H1 (cell line): ENCODE data around the gene CUL4B. TPM values are rescaled to one million over a fixed set of nuclear protein-coding genes. Genes with fewer than 3 reads are reported as not detected.

ENCODE experiments used
- CTCF ChIA-PET: fragments of 300-600 bp; sonication (Branson Sonifier 250); formaldehyde crosslinking; loops from one replicate; lab custom pipeline; 2021; ENCODE audit not compliant: partially characterized antibody; lab: Charles Lee
- POLR2A ChIA-PET: fragments of 300-600 bp; sonication (Branson Sonifier 250); formaldehyde crosslinking; loops from one replicate; lab custom pipeline; 2021; ENCODE audit warnings: inconsistent platforms; ENCODE audit not compliant: partially characterized antibody; lab: Charles Lee
- DNase-seq, 2 experiments: peaks; one replicate each; pipeline versions ENCODE4 v3.0.0 to v3.0.0-alpha.2; 2010 to 2022; ENCODE audit warnings: low spot score in 2 of 2, low read depth in 1 of 2, mixed read lengths in 1 of 2
- FAIRE-seq: peaks from 2 replicates; lab custom pipeline; 2011; peaks lifted over from hg19 to GRCh38; lab: Jason Lieb, UNC
- H2AFZ ChIP-seq: 2 replicates; pipeline ENCODE4 v1.8.1; 2012; ENCODE audit warnings: low read length, inconsistent platforms
- H2AK5ac ChIP-seq: 2 replicates; pipeline ENCODE4 v1.6.1; 2013; ENCODE audit warnings: low read depth, low read length
- H2BK120ac ChIP-seq: replicated peaks from 2 replicates; pipeline ENCODE3; 2013; ENCODE audit warnings: low read depth, low read length, inconsistent platforms
- H2BK12ac ChIP-seq: 2 replicates; pipeline ENCODE4 v1.6.1; 2013; ENCODE audit warnings: low read depth, low read length
- H2BK15ac ChIP-seq: 2 replicates; pipeline ENCODE4 v1.6.1; 2013; ENCODE audit warnings: low read length
- H2BK20ac ChIP-seq: 2 replicates; pipeline ENCODE4 v1.6.1; 2013; ENCODE audit warnings: low read length
- H2BK5ac ChIP-seq: 2 replicates; pipeline ENCODE4 v1.6.1; 2013; ENCODE audit warnings: low read depth, low read length
- H3K14ac ChIP-seq: 2 replicates; pipeline ENCODE4 v1.6.1; 2013; ENCODE audit warnings: inconsistent platforms; ENCODE audit not compliant: insufficient read length
- H3K18ac ChIP-seq: 2 replicates; pipeline ENCODE4 v1.6.1; 2013; ENCODE audit warnings: low read length; ENCODE audit errors: extremely low read depth
- H3K23ac ChIP-seq: 2 replicates; pipeline ENCODE4 v1.6.1; 2013; ENCODE audit warnings: inconsistent platforms; ENCODE audit not compliant: insufficient read length
- H3K23me2 ChIP-seq: 2 replicates; pipeline ENCODE4 v1.6.1; 2013; ENCODE audit warnings: low read depth, low read length
- H3K27ac ChIP-seq: 2 replicates; pipeline ENCODE4 v1.6.1; 2011; ENCODE audit warnings: low read depth, low read length, inconsistent platforms
- H3K27me3 ChIP-seq, 4 experiments: replicated peaks in 1 of 4; 1 replicate in 1 of 4; 2 replicates in 3 of 4; pipeline versions ENCODE4 v1.6.1 to v1.8.1; 2011 to 2013; ENCODE audit warnings: low read length in 3 of 4, mild to moderate bottlenecking in 3 of 4, inconsistent platforms in 2 of 4, mixed read lengths in 2 of 4, moderate library complexity in 1 of 4; ENCODE audit not compliant: control insufficient read depth in 3 of 4, insufficient read depth in 3 of 4; ENCODE audit errors: extremely low read depth in 1 of 4
- H3K36me3 ChIP-seq, 4 experiments: 2 replicates each; pipeline versions ENCODE4 v1.6.1 to v1.8.1; 2011 to 2013; ENCODE audit warnings: mild to moderate bottlenecking in 4 of 4, low read length in 3 of 4, moderate library complexity in 2 of 4, control low read depth in 1 of 4, inconsistent platforms in 1 of 4; ENCODE audit not compliant: insufficient read depth in 4 of 4, control insufficient read depth in 2 of 4
- H3K4ac ChIP-seq: replicated peaks from 2 replicates; pipeline ENCODE3; 2013; ENCODE audit warnings: low read length, low read depth, mixed read lengths, inconsistent platforms; ENCODE audit not compliant: insufficient read length
- H3K4me1 ChIP-seq, 4 experiments: replicated peaks in 1 of 4; 1 replicate in 1 of 4; 2 replicates in 3 of 4; pipeline versions ENCODE4 v1.6.1 to v1.8.1; 2011 to 2013; ENCODE audit warnings: low read length in 3 of 4, inconsistent platforms in 2 of 4, mixed read lengths in 1 of 4; ENCODE audit not compliant: insufficient read depth in 4 of 4, control insufficient read depth in 3 of 4
- H3K4me2 ChIP-seq, 2 experiments: 2 replicates each; pipeline versions ENCODE4 v1.6.1 to v1.8.1; 2011 to 2013; ENCODE audit warnings: low read depth in 2 of 2, low read length in 2 of 2, control low read depth in 1 of 2, inconsistent platforms in 1 of 2, mild to moderate bottlenecking in 1 of 2; ENCODE audit not compliant: insufficient read depth in 1 of 2
- H3K4me3 ChIP-seq, 4 experiments: fragments of 200-600, 300-600 bp in 1 of 4; sonication (generic), shearing (Covaris generic), sonication (Bioruptor Twin) in 1 of 4; 2 replicates each; pipeline versions ENCODE4 v1.5.1 to v1.8.1; 2011 to 2016; ENCODE audit warnings: low read length in 4 of 4, low read depth in 3 of 4, control low read depth in 2 of 4, inconsistent platforms in 2 of 4, mild to moderate bottlenecking in 2 of 4, mixed read lengths in 1 of 4, moderate library complexity in 1 of 4; ENCODE audit not compliant: insufficient read depth in 2 of 4; ENCODE audit errors: extremely low read depth in 1 of 4
- H3K56ac ChIP-seq: replicated peaks from 2 replicates; pipeline ENCODE3; 2013; ENCODE audit warnings: low read depth, mild to moderate bottlenecking, mixed read lengths, low read length, inconsistent platforms; ENCODE audit not compliant: insufficient read length
- H3K79me1 ChIP-seq: 2 replicates; pipeline ENCODE4 v1.6.1; 2013; ENCODE audit warnings: low read depth, low read length, control low read depth
- H3K79me2 ChIP-seq, 2 experiments: 2 replicates each; pipeline versions ENCODE4 v1.6.1 to v1.8.1; 2012 to 2013; ENCODE audit warnings: low read length in 2 of 2, mild to moderate bottlenecking in 2 of 2, inconsistent platforms in 1 of 2; ENCODE audit not compliant: insufficient read depth in 2 of 2, control insufficient read depth in 1 of 2
- H3K9ac ChIP-seq, 4 experiments: replicated peaks in 1 of 4; 1 replicate in 1 of 4; 2 replicates in 3 of 4; pipeline versions ENCODE4 v1.6.1 to v1.8.1; 2011 to 2013; ENCODE audit warnings: low read depth in 3 of 4, low read length in 3 of 4, control low read depth in 2 of 4, mild to moderate bottlenecking in 2 of 4, moderate library complexity in 2 of 4, inconsistent platforms in 1 of 4; ENCODE audit errors: extremely low read depth in 1 of 4
- H3K9me3 ChIP-seq, 2 experiments: 2 replicates each; pipeline versions ENCODE4 v1.6.1 to v1.8.1; 2012 to 2013; ENCODE audit warnings: mild to moderate bottlenecking in 2 of 2, moderate library complexity in 2 of 2, control low read depth in 1 of 2, inconsistent platforms in 1 of 2, low read depth in 1 of 2, low read length in 1 of 2, mixed read lengths in 1 of 2; ENCODE audit not compliant: insufficient read depth in 2 of 2
- H4K20me1 ChIP-seq, 2 experiments: replicated peaks in 1 of 2; 2 replicates each; pipeline versions ENCODE3 to v1.8.1; 2011 to 2013; ENCODE audit warnings: inconsistent platforms in 2 of 2, low read length in 2 of 2, mild to moderate bottlenecking in 1 of 2; ENCODE audit not compliant: insufficient read depth in 2 of 2, control insufficient read depth in 1 of 2
- H4K5ac ChIP-seq: 2 replicates; pipeline ENCODE4 v1.6.1; 2013; ENCODE audit warnings: low read length, low read depth, mixed read lengths, inconsistent platforms; ENCODE audit not compliant: insufficient read length
- H4K8ac ChIP-seq: 2 replicates; pipeline ENCODE4 v1.8.0; 2013; ENCODE audit warnings: mild to moderate bottlenecking, moderate library complexity, low read length, inconsistent platforms; ENCODE audit not compliant: insufficient read depth; ENCODE audit errors: extremely low read depth
- H4K91ac ChIP-seq: replicated peaks from 2 replicates; pipeline ENCODE3; 2013; ENCODE audit warnings: low read length, mixed read lengths, inconsistent platforms; ENCODE audit not compliant: insufficient read length
- EZH2 ChIP-seq: fragments of 200-600 bp; sonication (generic); IDR thresholded peaks from 2 replicates; pipeline ENCODE4 v1.7.1; 2012; ENCODE audit warnings: low read depth, mild to moderate bottlenecking, moderate library complexity, low read length, inconsistent platforms; ENCODE audit not compliant: severe bottlenecking
- POLR2AphosphoS5 ChIP-seq: IDR thresholded peaks from 2 replicates; pipeline ENCODE4 v1.6.1; 2011; ENCODE audit warnings: low read depth, low read length
- SIX5 ChIP-seq: IDR thresholded peaks from 2 replicates; pipeline ENCODE4 v1.6.1; 2011; ENCODE audit warnings: mild to moderate bottlenecking, low read depth, low read length
- YY1 ChIP-seq: IDR thresholded peaks from 2 replicates; pipeline ENCODE4 v1.6.1; 2011; ENCODE audit warnings: low read depth, mild to moderate bottlenecking, low read length
- WGBS, 2 experiments: shearing (Covaris generic) in 1 of 2; methylation state at CpG; one replicate each; pipeline versions ENCODE4 v1.1.6 to v1.1.7; 2013 to 2015; ENCODE audit warnings: low lambda C conversion rate in 2 of 2, mixed read lengths in 2 of 2, inconsistent platforms in 1 of 2, low coverage in 1 of 2, missing lambda C conversion rate in 1 of 2; ENCODE audit not compliant: insufficient replicate concordance in 2 of 2, insufficient coverage in 1 of 2, insufficient read length in 1 of 2; ENCODE audit errors: extremely low coverage in 1 of 2, missing lambda C conversion rate in 1 of 2; 5-methylcytosine and 5-hydroxymethylcytosine counted together
- polyA plus RNA-seq, 7 experiments: library from polyadenylated mRNA; depleted of rRNA in 3 of 7; stranded (reverse) in 5 of 7; unstranded in 2 of 7; fragments of >200 nt in 5 of 7; fragments of 200-250 nt in 2 of 7; gene quantifications; 1 replicate in 5 of 7; 2 replicates in 1 of 7; 4 replicates in 1 of 7; pipeline versions ENCODE4 v1.2.1 to v1.2.3, GENCODE V29; 2011 to 2013; ENCODE audit warnings: missing spikeins in 2 of 7, mixed read lengths in 2 of 7
- total RNA-seq: library from RNA; stranded (reverse); fragmentation: NEBNext Ultra II Directional; extraction: Animal tissue kit (Norgen Biotek cat#: 25700); gene quantifications from 2 replicates; pipeline ENCODE4 v1.2.1, GENCODE V29; 2021

CUL4B gene
- total and polyA plus RNA-seq, 2 of the 8 experiments (the other 6 are each of a cell fraction or from before 2014, with no cell fraction given): 11.7 to 44.0 TPM

DNA sequence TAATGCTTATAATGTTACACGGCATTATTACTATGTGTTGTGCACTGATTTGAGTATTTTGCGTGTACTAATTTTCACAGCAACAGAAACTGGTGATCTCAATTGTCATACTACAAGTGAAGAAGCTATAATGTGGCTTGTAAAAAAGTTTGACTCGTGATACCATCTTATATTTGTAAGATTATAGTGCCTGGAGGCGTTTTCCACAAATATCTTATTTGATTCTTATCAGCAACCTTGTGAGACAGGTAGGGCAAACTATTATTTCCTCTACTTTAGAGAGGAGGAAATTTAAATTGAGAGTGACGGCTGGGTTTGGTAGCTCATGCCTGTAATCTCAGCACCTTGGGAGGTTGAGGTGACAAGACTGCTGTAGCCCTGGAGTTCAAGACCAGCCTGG lies 4.5 kb downstream of the CUL4B start:
- H3K9ac ChIP-seq: no peak overlapping the region
- no peak overlapping the region for H3K56ac ChIP-seq
- 92% methylated on average over 5 of the region's 5 CpGs; no CpG with 5 or more reads in 1 of the 2 experiments for WGBS, 2 experiments
- ChIA-PET CTCF (no interaction called here), POLR2A (no interaction called here)
- no peak overlapping the region for H4K5ac ChIP-seq
- H3K4ac ChIP-seq: no peak overlapping the region
- no peaks in the 10 kb centered on the region for H3K4me1 ChIP-seq
- H4K8ac ChIP-seq: no peak overlapping the region
- no peak overlapping the region for H4K91ac ChIP-seq
- H3K4me3 ChIP-seq: no peak overlapping the region
- H2BK5ac ChIP-seq: no peak overlapping the region
- FAIRE-seq (no peak), DNase-seq (no peak)
- peaks cover 0 to 25% of the 10 kb centered on the region in 2 experiments; a peak in 2 of 4 replicates for H3K79me2 ChIP-seq
- H3K79me1 ChIP-seq: no peaks in the 10 kb centered on the region
- H3K27ac ChIP-seq: no peak overlapping the region
- no peak overlapping the region for H3K23ac ChIP-seq
- H3K18ac ChIP-seq: no peak overlapping the region
- peaks cover 0 to 25% (median 1%) of the 10 kb centered on the region in 4 experiments; a peak in 2 of 8 replicates for H3K36me3 ChIP-seq
- no peaks in the 10 kb centered on the region for H3K9me3 ChIP-seq
- H2BK20ac ChIP-seq: no peak overlapping the region
- no peak overlapping the region for H2AFZ ChIP-seq
- TF ChIP-seq YY1: no peak
- TF ChIP-seq SIX5: no peak
- no peak for TF ChIP-seq POLR2AphosphoS5
- no peak for TF ChIP-seq EZH2
- TF ChIP-seq, all 59 proteins: peak for 0
- peaks cover 4% of the 10 kb centered on the region; the same call in 1 of the 2 replicates for H3K23me2 ChIP-seq
- H2AK5ac ChIP-seq: no peak overlapping the region
- H2BK12ac ChIP-seq: no peak overlapping the region
- no peak overlapping the region for H2BK120ac ChIP-seq
- no peak overlapping the region for H3K4me2 ChIP-seq
- no peaks in the 10 kb centered on the region for H4K20me1 ChIP-seq
- no peak overlapping the region for H2BK15ac ChIP-seq
- H3K14ac ChIP-seq: no peak overlapping the region
- H3K27me3 ChIP-seq: no peaks in the 10 kb centered on the region
